MCF 10A (cell line): ENCODE data around the gene SIRPA. TPM values are rescaled to one million over a fixed set of nuclear protein-coding genes. Genes with fewer than 3 reads are reported as not detected.

Source experiments
- BruUV-seq: library from RNA; stranded (reverse); fragments of 400-500 nt; replicated peaks from 2 replicates; lab custom pipeline; 2021; lab: Mats Ljungman, UMichigan
- CTCF ChIA-PET: fragments of 300-600 bp; sonication (Branson Sonifier 250); formaldehyde crosslinking; extraction: SDS; loops from one replicate; lab custom pipeline; 2021; ENCODE audit warnings: antibody characterized with exemption, inconsistent platforms; lab: Yijun Ruan, JAX
- POLR2A ChIA-PET: fragments of 300-600, 350-650 bp; sonication (Branson Sonifier 250); formaldehyde crosslinking; extraction: SDS; loops from one replicate; lab custom pipeline; 2020; ENCODE audit warnings: antibody characterized with exemption, inconsistent platforms; lab: Yijun Ruan, JAX
- DNase-seq: peaks from one replicate; pipeline ENCODE4 v3.0.0-alpha.2; 2018; ENCODE audit not compliant: unreplicated experiment
- H3K27ac Mint-ChIP-seq: one replicate; pipeline ENCODE4 v1.8.0; 2022; ENCODE audit warnings: mild to moderate bottlenecking, low read depth, mixed read lengths; ENCODE audit not compliant: unreplicated experiment
- H3K27me3 Mint-ChIP-seq: one replicate; pipeline ENCODE4 v1.8.0; 2022; ENCODE audit warnings: mixed read lengths; ENCODE audit not compliant: insufficient read depth, unreplicated experiment
- H3K36me3 Mint-ChIP-seq: one replicate; pipeline ENCODE4 v1.8.0; 2022; ENCODE audit warnings: mild to moderate bottlenecking, moderate library complexity, mixed read lengths; ENCODE audit not compliant: insufficient read depth, unreplicated experiment
- H3K4me1 Mint-ChIP-seq: one replicate; pipeline ENCODE4 v1.8.0; 2022; ENCODE audit warnings: mixed read lengths; ENCODE audit not compliant: insufficient read depth, unreplicated experiment
- H3K4me3 Mint-ChIP-seq: one replicate; pipeline ENCODE4 v1.8.0; 2022; ENCODE audit warnings: mild to moderate bottlenecking, moderate library complexity, mixed read lengths; ENCODE audit not compliant: unreplicated experiment
- H3K9me3 Mint-ChIP-seq: one replicate; pipeline ENCODE4 v1.8.0; 2022; ENCODE audit warnings: mixed read lengths; ENCODE audit not compliant: unreplicated experiment
- CTCF ChIP-seq: fragments of 200-600 bp; IDR thresholded peaks from one replicate; pipeline ENCODE4 v1.8.0; 2022; ENCODE audit warnings: antibody characterized with exemption, mild to moderate bottlenecking; ENCODE audit not compliant: unreplicated experiment
- intact Hi-C: fragments of 100-400 bp; cut with micrococcal nuclease; formaldehyde crosslinking; loops from 2 replicates; pipeline ENCODE4 v1.14.1; 2022
- total RNA-seq: library from RNA; stranded (reverse); gene quantifications from 2 replicates; pipeline ENCODE4 v1.2.3, GENCODE V29; 2022

Gene SIRPA
- total RNA-seq, 1 experiment from 2014 or later = 18.0 TPM

- intact Hi-C loops = no loop called here
- DNase-seq = no peak
- POLR2A ChIA-PET = interaction anchor here (0.9 kb wide), 1 partner anchor 18 kb away, joined by 4 read pairs; no protein-coding TSS in a partner anchor
- peaks cover 84% of the 10 kb centered on the region for H3K27me3 Mint-ChIP-seq
- no peaks in the 10 kb centered on the region for H3K9me3 Mint-ChIP-seq
- no peaks in the 10 kb centered on the region for H3K4me1 Mint-ChIP-seq
- CTCF ChIA-PET = interaction anchor here (0.6 to 2.4 kb wide), 3 partner anchors 8 to 39 kb away, joined by 3 to 16 read pairs (median 7); no protein-coding TSS in a partner anchor
- H3K36me3 Mint-ChIP-seq = no peaks in the 10 kb centered on the region
- H3K27ac Mint-ChIP-seq = no peak overlapping the region
- no TSS peak for BruUV-seq
- no peak for TF ChIP-seq CTCF
- H3K4me3 Mint-ChIP-seq = no peak overlapping the region
Observed at GRCh38 chr20:1973601-1974440, 78.6 kb downstream of the SIRPA start.

GRCh38 chr20:1975291-1975690 is 80.1 kb downstream of the SIRPA start:
- DNase-seq = no peak
- H3K9me3 Mint-ChIP-seq = no peaks in the 10 kb centered on the region
- no peaks in the 10 kb centered on the region for H3K4me1 Mint-ChIP-seq
- no peak overlapping the region for H3K4me3 Mint-ChIP-seq
- peaks cover 72% of the 10 kb centered on the region for H3K27me3 Mint-ChIP-seq
- TF ChIP-seq CTCF = no peak
- ChIA-PET POLR2A (no interaction called here), CTCF (interaction anchor here (1.1 to 2.4 kb wide), 2 partner anchors 9 to 117 kb away, joined by 4 to 16 read pairs; no protein-coding TSS in a partner anchor)
- intact Hi-C loops = no loop called here
- H3K27ac Mint-ChIP-seq = no peak overlapping the region
- H3K36me3 Mint-ChIP-seq = no peaks in the 10 kb centered on the region
- no TSS peak for BruUV-seq

DNA sequence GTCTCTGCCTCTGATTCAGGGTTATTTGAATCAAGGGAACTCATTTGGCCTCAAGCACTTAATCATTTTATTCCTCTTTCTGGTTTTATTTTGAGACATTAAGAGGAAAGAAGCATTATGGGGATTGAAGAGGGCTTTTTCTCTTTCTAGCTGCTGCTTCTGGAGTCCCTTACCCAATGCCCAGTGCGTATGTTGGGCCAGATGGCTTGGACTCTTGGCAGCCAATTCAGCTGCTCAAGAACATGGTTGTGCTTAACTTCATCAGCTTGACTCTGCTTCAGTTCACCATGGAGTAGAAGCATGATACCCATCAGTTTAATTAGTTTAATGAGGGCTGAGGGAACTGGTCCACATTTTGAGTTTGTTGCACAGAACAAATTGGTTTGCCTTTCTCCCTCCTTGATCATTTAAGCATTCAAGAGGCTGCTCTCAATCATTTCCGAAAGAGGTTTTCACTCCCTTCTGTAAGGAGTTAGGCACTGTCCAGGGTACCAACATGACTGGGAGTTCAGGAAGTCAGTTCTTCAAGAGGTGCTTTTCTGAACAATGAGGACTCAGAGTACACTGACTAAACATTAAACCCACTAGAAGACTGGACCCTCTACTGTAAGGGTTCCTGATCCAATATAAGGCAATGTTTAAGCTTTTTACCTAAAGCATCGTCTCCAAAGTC is 84.0 kb downstream of the SIRPA start:
- Mint-ChIP-seq H3K27ac (no peak overlapping the region), H3K9me3 (no peaks in the 10 kb centered on the region), H3K27me3 (peaks cover 54% of the 10 kb centered on the region), H3K4me1 (no peaks in the 10 kb centered on the region), H3K4me3 (no peak overlapping the region), H3K36me3 (no peaks in the 10 kb centered on the region)
- no peak for TF ChIP-seq CTCF
- BruUV-seq = no TSS peak
- POLR2A ChIA-PET = no interaction called here
- CTCF ChIA-PET = interaction anchor here (0.5 to 0.8 kb wide), 2 partner anchors 20 to 27 kb away, joined by 4 read pairs; no protein-coding TSS in a partner anchor
- DNase-seq = no peak
- intact Hi-C loops = no loop called here

GRCh38 chr20:1982686-1983085 is 87.5 kb downstream of the SIRPA start:
- intact Hi-C loops = no loop called here
- CTCF ChIA-PET = interaction anchor here (1.0 to 2.7 kb wide), 3 partner anchors 16 to 191 kb away, joined by 3 to 7 read pairs (median 4); no protein-coding TSS in a partner anchor
- Mint-ChIP-seq H3K27me3 (peaks cover 57% of the 10 kb centered on the region), H3K9me3 (no peaks in the 10 kb centered on the region), H3K4me3 (no peak overlapping the region), H3K4me1 (no peaks in the 10 kb centered on the region), H3K36me3 (no peaks in the 10 kb centered on the region), H3K27ac (no peak overlapping the region)
- no peak for TF ChIP-seq CTCF
- no TSS peak for BruUV-seq
- DNase-seq = no peak
- POLR2A ChIA-PET = interaction anchor here (0.6 kb wide), 1 partner anchor 48 kb away, joined by 4 read pairs; no protein-coding TSS in a partner anchor
